GM19397 (cell line): ENCODE measurements around the gene DVL3.

Experiments used
- ATAC-seq: cut with Tn5 transposase; IDR thresholded peaks from one replicate; pipeline ENCODE4 v1.9.1; 2021; ENCODE audit warnings: mild to moderate bottlenecking, moderate library complexity; ENCODE audit not compliant: unreplicated experiment

The DVL3 gene

DNA sequence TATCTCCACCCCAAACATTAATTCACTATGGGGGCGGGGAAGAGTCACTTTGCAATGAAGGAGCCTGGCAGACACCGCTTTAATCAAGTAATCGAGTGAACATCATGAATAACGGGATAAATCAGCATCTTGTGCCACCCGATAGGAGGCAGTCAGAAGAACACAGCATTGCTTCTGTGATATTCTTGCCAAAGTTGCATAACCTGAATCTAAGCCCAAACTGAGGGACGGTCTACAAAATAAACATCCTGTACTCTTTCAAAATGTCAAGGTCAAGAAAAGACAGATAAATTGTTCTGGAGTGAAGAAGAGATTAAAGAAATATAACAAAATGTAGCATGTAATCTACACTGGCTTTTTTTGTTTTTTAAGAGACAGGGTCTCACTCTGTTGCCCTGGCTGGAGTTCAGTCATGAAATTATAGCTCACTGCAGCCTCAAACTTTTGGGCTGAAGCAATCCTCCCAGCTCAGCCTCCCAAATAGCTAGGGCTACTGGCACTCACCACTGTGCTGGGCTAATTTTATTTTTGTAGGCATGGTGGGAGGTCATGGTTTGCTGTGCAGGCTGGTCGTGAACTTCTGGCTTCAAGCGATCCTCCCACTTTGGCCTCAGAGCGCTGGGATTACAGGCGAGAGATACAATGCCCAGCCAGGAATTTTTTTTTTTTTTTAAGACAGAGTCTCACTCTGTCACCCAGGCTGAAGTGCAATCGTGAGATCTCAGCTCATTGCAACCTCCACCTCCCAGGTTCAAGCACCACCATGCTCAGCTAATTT, 54.2 kb downstream of the DVL3 start:
- no peak for ATAC-seq

DNA sequence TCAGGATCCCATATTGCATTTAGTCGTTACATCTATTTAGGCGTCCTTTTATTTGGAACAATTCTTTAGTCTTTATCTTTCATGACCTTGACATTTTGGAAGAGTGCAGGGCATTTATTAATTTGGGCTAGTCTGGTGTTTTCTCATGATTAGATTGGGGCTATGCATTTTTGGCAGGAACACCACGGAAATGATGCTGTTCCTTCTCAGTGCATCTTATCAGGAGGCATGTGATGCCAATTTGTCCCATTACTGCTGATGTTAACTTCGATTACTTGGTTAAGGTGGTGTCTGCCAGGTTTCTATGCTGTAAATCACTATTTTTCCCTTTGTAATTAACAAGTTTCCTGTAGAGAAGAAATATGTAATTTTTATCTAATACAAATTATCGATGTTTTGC, 56.1 kb downstream of the DVL3 start:
- no peak for ATAC-seq

DNA sequence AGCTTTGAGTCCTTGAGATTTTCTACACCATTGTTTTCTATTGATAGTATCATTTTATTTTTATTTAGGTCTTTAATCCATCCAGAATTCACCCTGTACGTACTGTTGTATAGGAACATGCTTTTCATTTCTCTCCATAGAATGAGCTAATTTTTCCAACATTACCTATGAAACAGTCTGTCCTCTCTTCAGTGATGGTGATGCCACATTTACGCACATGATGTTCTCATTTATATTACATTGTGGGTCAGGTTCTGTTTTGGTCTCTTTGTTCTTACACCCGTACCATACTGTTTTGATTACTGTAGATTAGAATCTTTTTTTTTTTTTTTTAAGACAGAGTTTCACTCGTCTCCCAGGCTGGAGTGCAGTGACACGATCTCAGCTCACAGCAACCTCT, 56.5 kb downstream of the DVL3 start:
- ATAC-seq = no peak

- ATAC-seq = no peak
These were observed 63.6 kb downstream of the DVL3 start for GRCh38 chr3:184218814-184219213.

DNA sequence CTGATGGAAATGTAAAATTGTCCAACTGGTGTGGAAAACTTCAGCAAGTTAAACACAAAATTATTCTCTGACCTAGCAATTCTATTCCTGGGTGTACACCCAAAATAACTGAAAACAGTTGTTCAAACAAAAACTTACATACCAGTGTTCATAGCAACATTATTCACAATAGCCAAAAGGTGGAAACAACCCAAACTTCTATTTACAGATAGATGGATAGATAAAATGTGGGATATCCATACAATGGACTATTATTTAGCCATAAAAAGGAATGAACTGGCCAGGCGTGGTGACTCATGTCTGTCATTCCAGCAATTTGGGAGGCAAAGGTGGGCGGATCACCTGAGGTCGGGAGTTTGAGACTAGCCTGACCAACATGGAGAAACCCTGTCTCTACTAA, 67.3 kb downstream of the DVL3 start:
- ATAC-seq = no peak
